Trophoblast cell (in vitro differentiated cells and primary cell): Measurements from ENCODE around the gene ACACA.

Experiments
- DNase-seq, 2 donors: peaks; one replicate each; pipeline ENCODE4 v3.0.0-alpha.2; 2016
- H2AFZ ChIP-seq: 2 replicates; pipeline ENCODE4 v1.6.1; 2013; ENCODE audit warnings: low read length, moderate library complexity, mild to moderate bottlenecking; ENCODE audit not compliant: insufficient read depth, poor library complexity
- H2AK5ac ChIP-seq: 2 replicates; pipeline ENCODE4 v1.6.1; 2013; ENCODE audit warnings: mild to moderate bottlenecking, low read length
- H2BK120ac ChIP-seq: 2 replicates; pipeline ENCODE4 v1.6.1; 2013; ENCODE audit warnings: low read length, mild to moderate bottlenecking, moderate library complexity; ENCODE audit not compliant: insufficient read depth, poor library complexity
- H2BK12ac ChIP-seq: 2 replicates; pipeline ENCODE4 v1.6.1; 2013; ENCODE audit warnings: mild to moderate bottlenecking, low read length, moderate library complexity
- H2BK5ac ChIP-seq: 2 replicates; pipeline ENCODE4 v1.6.1; 2013; ENCODE audit warnings: low read length, low read depth, moderate library complexity, mild to moderate bottlenecking; ENCODE audit not compliant: poor library complexity
- H3K14ac ChIP-seq: 2 replicates; pipeline ENCODE4 v1.6.1; 2013; ENCODE audit warnings: mild to moderate bottlenecking, low read length
- H3K18ac ChIP-seq: 2 replicates; pipeline ENCODE4 v1.6.1; 2013; ENCODE audit warnings: mild to moderate bottlenecking, low read length
- H3K23ac ChIP-seq: 2 replicates; pipeline ENCODE4 v1.6.1; 2013; ENCODE audit warnings: low read length
- H3K27ac ChIP-seq: 2 replicates; pipeline ENCODE4 v1.5.1; 2013; ENCODE audit warnings: low read depth, mild to moderate bottlenecking, inconsistent platforms, low read length, moderate library complexity
- H3K27me3 ChIP-seq: 2 replicates; pipeline ENCODE4 v1.6.1; 2013; ENCODE audit warnings: inconsistent platforms, mild to moderate bottlenecking, low read length, moderate library complexity; ENCODE audit not compliant: insufficient read depth
- H3K36me3 ChIP-seq, 2 experiments: 1 replicate in 1 of 2; 2 replicates in 1 of 2; pipeline ENCODE4 v1.6.1; 2013; ENCODE audit warnings: low read length in 2 of 2, mild to moderate bottlenecking in 2 of 2, moderate library complexity in 1 of 2; ENCODE audit not compliant: insufficient read depth in 2 of 2, control insufficient read depth in 1 of 2
- H3K4ac ChIP-seq: 2 replicates; pipeline ENCODE4 v1.6.1; 2013; ENCODE audit warnings: low read depth, mild to moderate bottlenecking, low read length, moderate library complexity
- H3K4me1 ChIP-seq, 2 experiments: 1 replicate in 1 of 2; 2 replicates in 1 of 2; pipeline ENCODE4 v1.6.1; 2013; ENCODE audit warnings: low read length in 2 of 2, mild to moderate bottlenecking in 2 of 2, moderate library complexity in 1 of 2; ENCODE audit not compliant: insufficient read depth in 2 of 2, control insufficient read depth in 1 of 2
- H3K4me2 ChIP-seq: 2 replicates; pipeline ENCODE4 v1.6.1; 2013; ENCODE audit warnings: inconsistent platforms, mild to moderate bottlenecking, low read length, moderate library complexity
- H3K4me3 ChIP-seq: 2 replicates; pipeline ENCODE4 v1.5.1; 2013; ENCODE audit warnings: mild to moderate bottlenecking, low read depth, low read length, inconsistent platforms
- H3K79me1 ChIP-seq: one replicate; pipeline ENCODE4 v1.6.1; 2013; ENCODE audit warnings: low read length
- H3K79me2 ChIP-seq: 2 replicates; pipeline ENCODE4 v1.6.1; 2013; ENCODE audit warnings: low read length, mild to moderate bottlenecking; ENCODE audit not compliant: control insufficient read depth, insufficient read depth, poor library complexity
- H3K9ac ChIP-seq: 2 replicates; pipeline ENCODE4 v1.6.1; 2013; ENCODE audit warnings: mild to moderate bottlenecking, low read length
- H3K9me3 ChIP-seq: 2 replicates; pipeline ENCODE4 v1.6.1; 2013; ENCODE audit warnings: low read depth, mild to moderate bottlenecking, control low read depth, inconsistent platforms, low read length; ENCODE audit not compliant: insufficient read depth
- H4K12ac ChIP-seq: 2 replicates; pipeline ENCODE4 v1.6.1; 2013; ENCODE audit warnings: low read depth, mild to moderate bottlenecking, low read length, moderate library complexity
- H4K8ac ChIP-seq: 2 replicates; pipeline ENCODE4 v1.6.1; 2013; ENCODE audit warnings: low read depth, mild to moderate bottlenecking, low read length, moderate library complexity
- H4K91ac ChIP-seq: one replicate; pipeline ENCODE4 v1.6.1; 2013; ENCODE audit warnings: low read depth, mild to moderate bottlenecking, low read length, moderate library complexity
- WGBS: extraction: QIAGEN DNeasy Blood & Tissue Kit; methylation state at CpG from one replicate; pipeline ENCODE4 v1.1.7; 2013; ENCODE audit warnings: missing lambda C conversion rate; ENCODE audit not compliant: insufficient read length, insufficient coverage; ENCODE audit errors: extremely low coverage; 5-methylcytosine and 5-hydroxymethylcytosine counted together

The ACACA gene

GRCh38 chr17:37092701-37093100 is 313.9 kb downstream of the ACACA start:
- H3K4ac ChIP-seq: no peak overlapping the region
- no peaks in the 10 kb centered on the region for H3K79me2 ChIP-seq
- no peak overlapping the region for H3K18ac ChIP-seq
- H3K4me1 ChIP-seq: peaks cover 0 to 3% of the 10 kb centered on the region in 2 experiments
- no peak for DNase-seq
- no peak overlapping the region for H3K4me2 ChIP-seq
- H3K9ac ChIP-seq: no peak overlapping the region
- peaks cover 1% of the 10 kb centered on the region for H3K79me1 ChIP-seq
- H3K14ac ChIP-seq: no peak overlapping the region
- H3K36me3 ChIP-seq: peaks cover 27 to 43% of the 10 kb centered on the region in 2 experiments
- no peak overlapping the region for H2AK5ac ChIP-seq
- no peak overlapping the region for H4K8ac ChIP-seq
- H3K4me3 ChIP-seq: no peak overlapping the region
- no peak overlapping the region for H2BK5ac ChIP-seq
- H4K12ac ChIP-seq: no peak overlapping the region
- no peak overlapping the region for H3K27ac ChIP-seq
- H3K9me3 ChIP-seq: no peaks in the 10 kb centered on the region
- H2BK12ac ChIP-seq: no peak overlapping the region
- H2AFZ ChIP-seq: no peak overlapping the region
- H2BK120ac ChIP-seq: no peak overlapping the region
- H4K91ac ChIP-seq: no peak overlapping the region
- H3K23ac ChIP-seq: no peak overlapping the region
- no peaks in the 10 kb centered on the region for H3K27me3 ChIP-seq

DNA sequence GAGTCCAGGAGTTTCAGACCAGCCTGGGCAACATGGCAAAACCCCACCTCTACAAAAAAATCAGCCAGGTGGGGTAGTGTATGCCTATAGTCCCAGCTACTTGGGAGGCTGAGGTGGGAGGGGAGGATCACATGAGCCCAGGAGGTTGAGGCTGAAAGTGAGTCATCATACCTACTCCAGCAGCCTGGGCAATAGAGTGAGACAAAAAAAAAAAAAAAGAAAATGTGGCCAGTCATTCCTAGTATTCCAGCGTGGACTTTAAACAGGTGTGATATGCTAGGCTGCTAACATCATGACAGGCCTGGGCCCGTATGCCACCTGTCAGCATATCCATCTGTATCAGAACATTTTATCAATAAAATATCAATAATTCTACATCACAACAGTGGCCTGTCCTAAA is 314.6 kb downstream of the ACACA start:
- no peak overlapping the region for H2AK5ac ChIP-seq
- H3K27me3 ChIP-seq: no peaks in the 10 kb centered on the region
- H3K14ac ChIP-seq: no peak overlapping the region
- no peak overlapping the region for H4K12ac ChIP-seq
- peaks cover 24 to 41% of the 10 kb centered on the region in 2 experiments for H3K36me3 ChIP-seq
- H3K18ac ChIP-seq: no peak overlapping the region
- no peak overlapping the region for H2BK5ac ChIP-seq
- DNase-seq: peak; percentile 2 to 67
- H3K79me1 ChIP-seq: peaks cover 1% of the 10 kb centered on the region
- H3K4ac ChIP-seq: no peak overlapping the region
- H3K4me1 ChIP-seq: peaks cover 0 to 3% of the 10 kb centered on the region in 2 experiments
- H3K79me2 ChIP-seq: no peaks in the 10 kb centered on the region
- no CpG with 5 or more reads among the region's 2 CpGs for WGBS
- H2AFZ ChIP-seq: no peak overlapping the region
- no peak overlapping the region for H3K9ac ChIP-seq
- no peak overlapping the region for H2BK120ac ChIP-seq
- no peak overlapping the region for H4K91ac ChIP-seq
- H3K23ac ChIP-seq: no peak overlapping the region
- H3K4me2 ChIP-seq: no peak overlapping the region
- no peak overlapping the region for H3K27ac ChIP-seq
- H4K8ac ChIP-seq: no peak overlapping the region
- no peak overlapping the region for H3K4me3 ChIP-seq
- H2BK12ac ChIP-seq: no peak overlapping the region
- no peaks in the 10 kb centered on the region for H3K9me3 ChIP-seq

DNA sequence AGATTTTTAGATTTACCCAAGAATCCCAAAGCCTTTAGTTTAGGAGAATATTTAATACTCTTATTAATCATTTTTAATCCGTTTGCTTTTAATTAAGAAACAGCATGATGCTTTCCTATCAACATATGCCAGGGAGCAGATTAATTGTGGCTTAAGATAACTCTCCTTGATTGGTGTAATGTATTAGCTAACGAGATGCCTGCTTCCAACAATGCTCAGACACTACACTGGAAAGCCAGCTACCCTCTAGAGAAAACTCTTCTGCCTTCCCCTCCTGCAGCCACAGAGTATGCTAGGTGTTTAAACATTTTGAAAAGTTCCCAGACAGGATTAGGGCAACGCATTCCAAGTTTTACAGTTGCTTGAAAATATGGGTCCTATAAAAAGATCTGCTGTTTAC is 315.7 kb downstream of the ACACA start:
- H3K9me3 ChIP-seq: no peaks in the 10 kb centered on the region

GRCh38 chr17:37089956-37090355 is 316.7 kb downstream of the ACACA start:
- WGBS: no CpG with 5 or more reads among the region's 7 CpGs
- no peak overlapping the region for H3K9ac ChIP-seq
- no peak overlapping the region for H4K91ac ChIP-seq
- H2AFZ ChIP-seq: no peak overlapping the region
- H3K79me2 ChIP-seq: no peaks in the 10 kb centered on the region
- peaks cover 0 to 3% of the 10 kb centered on the region in 2 experiments for H3K4me1 ChIP-seq
- H3K79me1 ChIP-seq: peaks cover 1% of the 10 kb centered on the region
- peaks cover 23 to 38% of the 10 kb centered on the region in 2 experiments for H3K36me3 ChIP-seq
- H3K4me2 ChIP-seq: no peak overlapping the region
- H3K4me3 ChIP-seq: no peak overlapping the region
- no peak overlapping the region for H2BK120ac ChIP-seq
- H4K12ac ChIP-seq: no peak overlapping the region
- no peaks in the 10 kb centered on the region for H3K27me3 ChIP-seq
- no peak overlapping the region for H2BK12ac ChIP-seq
- no peak overlapping the region for H3K27ac ChIP-seq
- no peak overlapping the region for H3K23ac ChIP-seq
- no peak overlapping the region for H3K14ac ChIP-seq
- no peak overlapping the region for H3K18ac ChIP-seq
- no peak overlapping the region for H4K8ac ChIP-seq
- no peak for DNase-seq
- no peak overlapping the region for H3K4ac ChIP-seq
- H3K9me3 ChIP-seq: no peaks in the 10 kb centered on the region
- no peak overlapping the region for H2BK5ac ChIP-seq
- no peak overlapping the region for H2AK5ac ChIP-seq

More for the DNA sequence above, 315.7 kb downstream of the ACACA start:
- Histone ChIP-seq H2AK5ac (no peak overlapping the region), H3K4ac (no peak overlapping the region), H3K18ac (no peak overlapping the region), H4K91ac (no peak overlapping the region), H2BK5ac (no peak overlapping the region), H3K79me1 (peaks cover 1% of the 10 kb centered on the region), H2BK120ac (no peak overlapping the region), H3K23ac (no peak overlapping the region), H2AFZ (no peak overlapping the region), H3K27ac (no peak overlapping the region), H3K36me3 (peaks cover 23 to 40% of the 10 kb centered on the region in 2 experiments), H3K4me3 (no peak overlapping the region), H3K27me3 (no peaks in the 10 kb centered on the region), H3K4me1 (peaks cover 0 to 3% of the 10 kb centered on the region in 2 experiments), H3K79me2 (no peaks in the 10 kb centered on the region), H2BK12ac (no peak overlapping the region), H3K14ac (no peak overlapping the region), H3K4me2 (no peak overlapping the region), H4K8ac (no peak overlapping the region), H4K12ac (no peak overlapping the region), H3K9ac (no peak overlapping the region)
- WGBS: no CpG with 5 or more reads among the region's 3 CpGs
- DNase-seq: peak in 1 of 2 donors; percentile 67
